Measurements from ENCODE around the gene ZBTB16.

Gene ZBTB16

GRCh38 chr11:114273890-114274635 lies 214.6 kb downstream of the ZBTB16 start:
- no peak overlapping the region for H3K4me3 ChIP-seq (ENCODE audit: low read depth, low read length)
- DNase-seq (ENCODE audit: low read depth), result no peak
- no peak for TF ChIP-seq POLR2A (IDR thresholded peaks at IDR 0.05; ENCODE audit: extremely low read depth, insufficient read length)
- TF ChIP-seq CTCF (IDR thresholded peaks at IDR 0.05; ENCODE audit: low read depth, low read length), result no peak
- no peak for TF ChIP-seq MYC (IDR thresholded peaks at IDR 0.05; ENCODE audit: low read depth, low read length)
- no peak for TF ChIP-seq MAX (IDR thresholded peaks at IDR 0.05; ENCODE audit: low read depth, low read length)

- DNase-seq (ENCODE audit: low read depth), result no peak
- H3K4me3 ChIP-seq (ENCODE audit: low read depth, low read length), result no peak overlapping the region
- TF ChIP-seq MAX (IDR thresholded peaks at IDR 0.05; ENCODE audit: low read depth, low read length) (no peak), MYC (IDR thresholded peaks at IDR 0.05; ENCODE audit: low read depth, low read length) (no peak), CTCF (IDR thresholded peaks at IDR 0.05; ENCODE audit: low read depth, low read length) (no peak), POLR2A (IDR thresholded peaks at IDR 0.05; ENCODE audit: extremely low read depth, insufficient read length) (no peak)
Measured at GRCh38 chr11:114274637-114275036, 215.1 kb downstream of the ZBTB16 start.

GRCh38 chr11:114275280-114275679 lies 215.8 kb downstream of the ZBTB16 start:
- H3K4me3 ChIP-seq (ENCODE audit: low read depth, low read length), result no peak overlapping the region
- no peak for DNase-seq (ENCODE audit: low read depth)
- TF ChIP-seq CTCF (IDR thresholded peaks at IDR 0.05; ENCODE audit: low read depth, low read length) (no peak), POLR2A (IDR thresholded peaks at IDR 0.05; ENCODE audit: extremely low read depth, insufficient read length) (no peak), MAX (IDR thresholded peaks at IDR 0.05; ENCODE audit: low read depth, low read length) (no peak), MYC (IDR thresholded peaks at IDR 0.05; ENCODE audit: low read depth, low read length) (no peak)

- DNase-seq (ENCODE audit: low read depth), result no peak
- H3K4me3 ChIP-seq (ENCODE audit: low read depth, low read length), result no peak overlapping the region
- TF ChIP-seq POLR2A (IDR thresholded peaks at IDR 0.05; ENCODE audit: extremely low read depth, insufficient read length) (no peak), CTCF (IDR thresholded peaks at IDR 0.05; ENCODE audit: low read depth, low read length) (no peak), MYC (IDR thresholded peaks at IDR 0.05; ENCODE audit: low read depth, low read length) (no peak), MAX (IDR thresholded peaks at IDR 0.05; ENCODE audit: low read depth, low read length) (no peak)
Measured at GRCh38 chr11:114276077-114276476, 216.6 kb downstream of the ZBTB16 start.

- DNase-seq (ENCODE audit: low read depth), result no peak
- TF ChIP-seq MYC (IDR thresholded peaks at IDR 0.05; ENCODE audit: low read depth, low read length) (no peak), CTCF (IDR thresholded peaks at IDR 0.05; ENCODE audit: low read depth, low read length) (no peak)
- no peak overlapping the region for H3K4me3 ChIP-seq (ENCODE audit: low read depth, low read length)
Measured at GRCh38 chr11:114277637-114278341, 218.3 kb downstream of the ZBTB16 start.

Data from NB4 (cell line).